ENCODE results near the gene CAMTA1.

Gene CAMTA1

GRCh38 chr1:7425771-7426170 is 640.5 kb downstream of the CAMTA1 start:
- H3K9ac ChIP-seq (ENCODE audit: low read length), result no peak overlapping the region
- H3F3A ChIP-seq (ENCODE audit: insufficient read depth, low read length), result no peaks in the 10 kb centered on the region
- no peaks in the 10 kb centered on the region for H3K79me2 ChIP-seq (ENCODE audit: low read length)
- H4K20me1 ChIP-seq (ENCODE audit: insufficient read depth, low read length), result no peaks in the 10 kb centered on the region
- no peak for TF ChIP-seq CTCF (IDR thresholded peaks at IDR 0.05; ENCODE audit: low read length)
- TF ChIP-seq EZH2phosphoT487 (IDR thresholded peaks at IDR 0.05; ENCODE audit: low read length), result no peak
- TF ChIP-seq EZH2 (optimal IDR thresholded peaks at IDR 0.05; ENCODE audit: low read depth, low read length), result no peak
- no peak overlapping the region for H3K4me2 ChIP-seq (ENCODE audit: low read depth, low read length)
- no peak for DNase-seq
- no peak overlapping the region for H3K4me3 ChIP-seq (ENCODE audit: low read length)
- H3K4me1 ChIP-seq (ENCODE audit: low read length), result no peaks in the 10 kb centered on the region
- no peaks in the 10 kb centered on the region for H3K9me3 ChIP-seq (replicated peaks; ENCODE audit: insufficient read depth, low read length)
- no peak overlapping the region for H2AFZ ChIP-seq (ENCODE audit: low read length)
- no peaks in the 10 kb centered on the region for H3K36me3 ChIP-seq (replicated peaks; ENCODE audit: insufficient read depth, low read length)
- no peaks in the 10 kb centered on the region for H3K9me2 ChIP-seq (replicated peaks; ENCODE audit: insufficient read depth, low read length)
- H3K27me3 ChIP-seq (replicated peaks; ENCODE audit: insufficient read depth, low read length), result peaks cover 86% of the 10 kb centered on the region
- no peak overlapping the region for H3K27ac ChIP-seq (ENCODE audit: low read length)

- no peak overlapping the region for H3K4me2 ChIP-seq (ENCODE audit: low read depth, low read length)
- H3K4me3 ChIP-seq (ENCODE audit: low read length), result no peak overlapping the region
- H3K9me2 ChIP-seq (replicated peaks; ENCODE audit: insufficient read depth, low read length), result no peaks in the 10 kb centered on the region
- H3K4me1 ChIP-seq (ENCODE audit: low read length), result no peaks in the 10 kb centered on the region
- DNase-seq, result no peak
- no peaks in the 10 kb centered on the region for H3F3A ChIP-seq (ENCODE audit: insufficient read depth, low read length)
- H2AFZ ChIP-seq (ENCODE audit: low read length), result no peak overlapping the region
- TF ChIP-seq EZH2phosphoT487 (IDR thresholded peaks at IDR 0.05; ENCODE audit: low read length) (no peak), CTCF (IDR thresholded peaks at IDR 0.05; ENCODE audit: low read length) (no peak), EZH2 (optimal IDR thresholded peaks at IDR 0.05; ENCODE audit: low read depth, low read length) (peak; percentile 80)
- no peaks in the 10 kb centered on the region for H3K36me3 ChIP-seq (replicated peaks; ENCODE audit: insufficient read depth, low read length)
- H3K9ac ChIP-seq (ENCODE audit: low read length), result no peak overlapping the region
- H3K27ac ChIP-seq (ENCODE audit: low read length), result no peak overlapping the region
- no peaks in the 10 kb centered on the region for H3K9me3 ChIP-seq (replicated peaks; ENCODE audit: insufficient read depth, low read length)
- H3K27me3 ChIP-seq (replicated peaks; ENCODE audit: insufficient read depth, low read length), result peaks cover 86% of the 10 kb centered on the region
- H4K20me1 ChIP-seq (ENCODE audit: insufficient read depth, low read length), result no peaks in the 10 kb centered on the region
- no peaks in the 10 kb centered on the region for H3K79me2 ChIP-seq (ENCODE audit: low read length)
These were observed 641.7 kb downstream of the CAMTA1 start for GRCh38 chr1:7426780-7427604.

GRCh38 chr1:7427605-7428300 is 642.5 kb downstream of the CAMTA1 start:
- H3K79me2 ChIP-seq (ENCODE audit: low read length), result no peaks in the 10 kb centered on the region
- no peak overlapping the region for H2AFZ ChIP-seq (ENCODE audit: low read length)
- no peak overlapping the region for H3K4me3 ChIP-seq (ENCODE audit: low read length)
- H4K20me1 ChIP-seq (ENCODE audit: insufficient read depth, low read length), result no peaks in the 10 kb centered on the region
- TF ChIP-seq CTCF (IDR thresholded peaks at IDR 0.05; ENCODE audit: low read length) (no peak), EZH2phosphoT487 (IDR thresholded peaks at IDR 0.05; ENCODE audit: low read length) (no peak), EZH2 (optimal IDR thresholded peaks at IDR 0.05; ENCODE audit: low read depth, low read length) (no peak)
- no peaks in the 10 kb centered on the region for H3F3A ChIP-seq (ENCODE audit: insufficient read depth, low read length)
- DNase-seq, result no peak
- no peaks in the 10 kb centered on the region for H3K36me3 ChIP-seq (replicated peaks; ENCODE audit: insufficient read depth, low read length)
- H3K9ac ChIP-seq (ENCODE audit: low read length), result no peak overlapping the region
- peaks cover 87% of the 10 kb centered on the region for H3K27me3 ChIP-seq (replicated peaks; ENCODE audit: insufficient read depth, low read length)
- H3K27ac ChIP-seq (ENCODE audit: low read length), result no peak overlapping the region
- no peaks in the 10 kb centered on the region for H3K9me3 ChIP-seq (replicated peaks; ENCODE audit: insufficient read depth, low read length)
- H3K4me1 ChIP-seq (ENCODE audit: low read length), result no peaks in the 10 kb centered on the region
- no peak overlapping the region for H3K4me2 ChIP-seq (ENCODE audit: low read depth, low read length)
- no peaks in the 10 kb centered on the region for H3K9me2 ChIP-seq (replicated peaks; ENCODE audit: insufficient read depth, low read length)
